ENCODE results near the gene AK4.

AK4 gene

DNA sequence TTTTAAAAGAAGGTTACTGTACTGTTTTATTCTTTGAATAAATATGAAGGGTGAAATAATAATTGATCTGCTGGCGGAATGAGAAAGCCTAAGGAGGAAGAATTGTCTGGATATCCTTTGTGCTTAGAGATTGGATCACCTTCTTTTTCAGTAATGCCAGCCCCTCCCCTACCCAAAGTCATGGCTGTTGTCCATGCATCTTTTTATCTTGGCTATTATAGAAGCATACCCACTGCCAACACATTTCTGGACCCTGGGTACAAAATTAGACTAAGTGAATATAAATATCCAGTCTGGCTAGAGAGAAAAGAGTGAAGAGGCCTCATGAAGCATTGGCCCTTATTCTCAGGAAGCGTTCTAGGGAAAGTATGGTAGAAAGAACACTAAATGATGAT is 28.1 kb downstream of the AK4 start:
- H3K4me1 ChIP-seq (ENCODE audit: control insufficient read depth, low read length) = no peaks in the 10 kb centered on the region
- H3K27me3 ChIP-seq (ENCODE audit: control insufficient read depth, low read length) = no peaks in the 10 kb centered on the region
- no peak overlapping the region for H3K27ac ChIP-seq (ENCODE audit: low read depth, low read length)
- H3K79me2 ChIP-seq (ENCODE audit: control insufficient read depth, low read length) = peaks cover 10% of the 10 kb centered on the region
- H3K4me3 ChIP-seq (ENCODE audit: low read length) = no peak overlapping the region
- no peaks in the 10 kb centered on the region for H3K9me2 ChIP-seq (replicated peaks; ENCODE audit: control insufficient read depth, low read length)
- no peaks in the 10 kb centered on the region for H4K20me1 ChIP-seq (ENCODE audit: control insufficient read depth, insufficient read depth, low read depth, low read length)
- no peaks in the 10 kb centered on the region for H3F3A ChIP-seq (ENCODE audit: control insufficient read depth, insufficient read depth)
- H3K4me2 ChIP-seq (ENCODE audit: low read length) = no peak overlapping the region
- no peaks in the 10 kb centered on the region for H3K9me3 ChIP-seq (ENCODE audit: control insufficient read depth, insufficient read depth, low read length)
- H3K36me3 ChIP-seq (ENCODE audit: control insufficient read depth, low read length) = no peaks in the 10 kb centered on the region
- TF ChIP-seq, protein P1, sequence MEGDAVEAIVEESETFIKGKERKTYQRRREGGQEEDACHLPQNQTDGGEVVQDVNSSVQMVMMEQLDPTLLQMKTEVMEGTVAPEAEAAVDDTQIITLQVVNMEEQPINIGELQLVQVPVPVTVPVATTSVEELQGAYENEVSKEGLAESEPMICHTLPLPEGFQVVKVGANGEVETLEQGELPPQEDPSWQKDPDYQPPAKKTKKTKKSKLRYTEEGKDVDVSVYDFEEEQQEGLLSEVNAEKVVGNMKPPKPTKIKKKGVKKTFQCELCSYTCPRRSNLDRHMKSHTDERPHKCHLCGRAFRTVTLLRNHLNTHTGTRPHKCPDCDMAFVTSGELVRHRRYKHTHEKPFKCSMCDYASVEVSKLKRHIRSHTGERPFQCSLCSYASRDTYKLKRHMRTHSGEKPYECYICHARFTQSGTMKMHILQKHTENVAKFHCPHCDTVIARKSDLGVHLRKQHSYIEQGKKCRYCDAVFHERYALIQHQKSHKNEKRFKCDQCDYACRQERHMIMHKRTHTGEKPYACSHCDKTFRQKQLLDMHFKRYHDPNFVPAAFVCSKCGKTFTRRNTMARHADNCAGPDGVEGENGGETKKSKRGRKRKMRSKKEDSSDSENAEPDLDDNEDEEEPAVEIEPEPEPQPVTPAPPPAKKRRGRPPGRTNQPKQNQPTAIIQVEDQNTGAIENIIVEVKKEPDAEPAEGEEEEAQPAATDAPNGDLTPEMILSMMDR (IDR thresholded peaks at IDR 0.05; ENCODE audit: low read depth, low read length, poor library complexity, severe bottlenecking) = no peak
- TF ChIP-seq EZH2phosphoT487 (IDR thresholded peaks at IDR 0.05; ENCODE audit: borderline replicate concordance, low read length) = no peak

DNA sequence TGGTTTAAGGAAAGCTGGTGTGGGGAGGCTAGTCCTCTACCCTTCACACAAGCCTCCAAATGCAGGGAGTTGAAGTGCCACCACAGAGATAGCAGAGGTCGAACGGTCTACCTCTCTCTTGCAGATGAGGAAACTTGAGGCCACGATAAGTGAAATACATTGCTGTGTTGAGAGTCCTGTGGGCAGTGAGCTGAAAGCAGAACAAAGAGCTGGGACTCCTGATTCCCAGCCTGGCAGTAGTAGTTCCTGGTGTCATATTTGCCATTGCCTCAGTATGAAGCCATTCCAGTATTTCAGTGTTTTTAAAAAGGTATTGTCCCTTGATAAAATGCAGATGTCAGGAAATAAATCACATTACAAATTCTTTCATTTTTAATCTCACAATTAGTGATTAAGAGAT is 28.6 kb downstream of the AK4 start:
- H3K79me2 ChIP-seq (ENCODE audit: control insufficient read depth, low read length) = peaks cover 6% of the 10 kb centered on the region
- no peak overlapping the region for H3K4me2 ChIP-seq (ENCODE audit: low read length)

DNA sequence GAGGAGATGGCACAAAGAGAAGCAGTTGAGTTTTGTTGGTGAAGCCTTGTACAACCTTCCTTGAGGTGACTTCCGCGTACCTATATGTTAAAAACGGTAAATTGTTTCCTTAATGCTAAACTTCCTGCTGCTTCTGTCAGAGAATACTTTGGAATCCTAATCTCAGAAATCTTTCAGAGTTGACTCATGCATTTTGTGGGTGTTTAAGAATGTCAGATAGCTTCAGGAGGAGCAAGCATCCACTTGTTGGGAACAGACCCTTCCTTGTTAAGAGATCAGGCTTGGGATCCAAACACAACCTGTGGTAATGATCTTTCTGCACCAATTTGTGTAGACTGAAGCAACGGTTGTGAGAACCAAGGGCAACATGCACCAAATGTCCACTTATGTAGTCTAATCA is 29.5 kb downstream of the AK4 start:
- no peaks in the 10 kb centered on the region for H3K4me1 ChIP-seq (ENCODE audit: control insufficient read depth, low read length)
- no peak overlapping the region for H3K4me2 ChIP-seq (ENCODE audit: low read length)
- H3K79me2 ChIP-seq (ENCODE audit: control insufficient read depth, low read length) = peaks cover 9% of the 10 kb centered on the region
- no peaks in the 10 kb centered on the region for H3K36me3 ChIP-seq (ENCODE audit: control insufficient read depth, low read length)
- no peaks in the 10 kb centered on the region for H3K9me2 ChIP-seq (replicated peaks; ENCODE audit: control insufficient read depth, low read length)
- H3K27ac ChIP-seq (ENCODE audit: low read depth, low read length) = no peak overlapping the region
- no peaks in the 10 kb centered on the region for H3K27me3 ChIP-seq (ENCODE audit: control insufficient read depth, low read length)
- no peaks in the 10 kb centered on the region for H3K9me3 ChIP-seq (ENCODE audit: control insufficient read depth, insufficient read depth, low read length)
- H4K20me1 ChIP-seq (ENCODE audit: control insufficient read depth, insufficient read depth, low read depth, low read length) = no peaks in the 10 kb centered on the region
- H3F3A ChIP-seq (ENCODE audit: control insufficient read depth, insufficient read depth) = no peaks in the 10 kb centered on the region
- no peak for TF ChIP-seq EZH2phosphoT487 (IDR thresholded peaks at IDR 0.05; ENCODE audit: borderline replicate concordance, low read length)
- H3K4me3 ChIP-seq (ENCODE audit: low read length) = no peak overlapping the region

More for the DNA sequence above, 28.6 kb downstream of the AK4 start:
- Histone ChIP-seq H3K9me3 (ENCODE audit: control insufficient read depth, insufficient read depth, low read length) (no peaks in the 10 kb centered on the region), H3K4me3 (ENCODE audit: low read length) (no peak overlapping the region), H3F3A (ENCODE audit: control insufficient read depth, insufficient read depth) (no peaks in the 10 kb centered on the region), H4K20me1 (ENCODE audit: control insufficient read depth, insufficient read depth, low read depth, low read length) (no peaks in the 10 kb centered on the region), H3K27me3 (ENCODE audit: control insufficient read depth, low read length) (no peaks in the 10 kb centered on the region), H3K36me3 (ENCODE audit: control insufficient read depth, low read length) (no peaks in the 10 kb centered on the region), H3K9me2 (replicated peaks; ENCODE audit: control insufficient read depth, low read length) (no peaks in the 10 kb centered on the region), H3K4me1 (ENCODE audit: control insufficient read depth, low read length) (no peaks in the 10 kb centered on the region), H3K27ac (ENCODE audit: low read depth, low read length) (no peak overlapping the region)
- no peak for TF ChIP-seq EZH2phosphoT487 (IDR thresholded peaks at IDR 0.05; ENCODE audit: borderline replicate concordance, low read length)
- TF ChIP-seq, protein P1 (IDR thresholded peaks at IDR 0.05; ENCODE audit: low read depth, low read length, poor library complexity, severe bottlenecking) = no peak

DNA sequence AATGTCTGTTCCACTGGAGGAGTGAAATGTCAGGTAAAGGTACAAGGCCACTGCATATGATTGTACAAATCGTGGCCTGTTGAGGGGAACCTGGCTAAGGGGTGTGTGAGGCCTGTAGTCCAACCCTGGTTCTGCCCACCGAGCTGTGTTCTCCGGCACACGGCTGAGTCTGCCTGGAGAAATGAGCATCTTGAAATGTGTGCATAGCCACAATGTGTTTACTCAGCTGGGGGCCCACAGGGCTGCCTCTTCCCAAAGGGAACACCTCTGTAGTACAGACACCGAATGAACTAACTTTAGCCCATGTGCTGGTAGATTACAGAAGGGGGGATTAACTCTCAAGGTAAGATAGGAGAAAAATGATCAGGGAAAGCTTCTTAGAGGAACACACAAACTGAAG is 30.2 kb downstream of the AK4 start:
- peaks cover 9% of the 10 kb centered on the region for H3K79me2 ChIP-seq (ENCODE audit: control insufficient read depth, low read length)

More for the DNA sequence above, 30.2 kb downstream of the AK4 start:
- Histone ChIP-seq H3K27ac (ENCODE audit: low read depth, low read length) (no peak overlapping the region), H3K9me2 (replicated peaks; ENCODE audit: control insufficient read depth, low read length) (no peaks in the 10 kb centered on the region), H3K4me1 (ENCODE audit: control insufficient read depth, low read length) (no peaks in the 10 kb centered on the region), H3K4me3 (ENCODE audit: low read length) (no peak overlapping the region), H3K9me3 (ENCODE audit: control insufficient read depth, insufficient read depth, low read length) (no peaks in the 10 kb centered on the region), H4K20me1 (ENCODE audit: control insufficient read depth, insufficient read depth, low read depth, low read length) (no peaks in the 10 kb centered on the region), H3K36me3 (ENCODE audit: control insufficient read depth, low read length) (no peaks in the 10 kb centered on the region), H3F3A (ENCODE audit: control insufficient read depth, insufficient read depth) (no peaks in the 10 kb centered on the region), H3K27me3 (ENCODE audit: control insufficient read depth, low read length) (no peaks in the 10 kb centered on the region), H3K4me2 (ENCODE audit: low read length) (no peak overlapping the region)
- TF ChIP-seq, protein P1 (IDR thresholded peaks at IDR 0.05; ENCODE audit: low read depth, low read length, poor library complexity, severe bottlenecking) = no peak
- no peak for TF ChIP-seq EZH2phosphoT487 (IDR thresholded peaks at IDR 0.05; ENCODE audit: borderline replicate concordance, low read length)

Measured in DOHH2 (cell line).